ENCODE data around the gene ELANE.
"Not testable (repeated sequence)": the region's sequence is repeated elsewhere in the genome, so short reads cannot be mapped to it uniquely, and the experiment has no call there.

ELANE gene

DNA sequence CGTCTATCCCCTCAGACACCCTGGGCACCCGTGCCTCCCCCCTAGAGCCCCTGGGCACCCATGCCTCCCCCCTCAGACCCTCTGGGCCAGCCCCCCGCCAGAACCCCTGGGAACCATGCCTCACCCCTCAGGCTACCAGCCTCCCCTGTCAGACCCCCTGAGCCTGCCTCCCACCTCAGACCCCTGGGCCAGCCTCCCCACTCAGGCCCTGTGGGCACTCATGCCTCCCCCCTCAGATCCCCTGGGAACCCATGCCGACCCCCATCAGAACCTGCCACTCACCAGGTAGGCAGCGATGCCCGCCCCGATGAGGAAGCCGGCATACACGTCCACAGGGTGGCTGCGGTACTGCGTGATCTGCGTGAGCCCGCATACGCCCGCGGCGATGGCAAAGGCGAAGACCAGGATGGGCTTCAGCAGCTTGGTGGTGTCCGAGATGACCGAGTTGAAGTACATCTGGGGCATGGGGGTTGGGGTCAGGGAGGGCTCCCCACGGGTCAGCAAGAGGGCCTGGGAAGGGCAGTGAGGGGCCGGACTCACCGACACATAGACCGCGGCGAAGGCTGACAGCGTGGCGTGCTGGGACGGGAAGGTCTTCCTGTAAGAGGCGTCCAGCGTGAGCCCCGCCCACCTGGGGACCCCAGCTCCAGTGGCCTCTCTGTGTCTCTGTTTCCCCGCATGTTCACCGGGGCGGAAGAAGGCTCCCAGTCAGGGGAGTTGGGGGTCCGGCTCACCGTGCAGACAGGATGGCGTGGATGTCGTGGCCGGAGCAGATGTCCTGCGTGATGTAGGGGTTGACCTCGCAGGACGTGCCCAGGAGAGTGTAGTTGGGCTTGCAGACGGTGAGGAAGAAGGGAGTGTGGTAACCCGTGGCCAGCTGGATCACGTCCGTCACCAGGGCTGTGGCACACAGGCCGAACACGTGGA lies 37.7 kb upstream of the ELANE start:
- DNase-seq (ENCODE audit: low read depth in 3 of 3): no peak

DNA sequence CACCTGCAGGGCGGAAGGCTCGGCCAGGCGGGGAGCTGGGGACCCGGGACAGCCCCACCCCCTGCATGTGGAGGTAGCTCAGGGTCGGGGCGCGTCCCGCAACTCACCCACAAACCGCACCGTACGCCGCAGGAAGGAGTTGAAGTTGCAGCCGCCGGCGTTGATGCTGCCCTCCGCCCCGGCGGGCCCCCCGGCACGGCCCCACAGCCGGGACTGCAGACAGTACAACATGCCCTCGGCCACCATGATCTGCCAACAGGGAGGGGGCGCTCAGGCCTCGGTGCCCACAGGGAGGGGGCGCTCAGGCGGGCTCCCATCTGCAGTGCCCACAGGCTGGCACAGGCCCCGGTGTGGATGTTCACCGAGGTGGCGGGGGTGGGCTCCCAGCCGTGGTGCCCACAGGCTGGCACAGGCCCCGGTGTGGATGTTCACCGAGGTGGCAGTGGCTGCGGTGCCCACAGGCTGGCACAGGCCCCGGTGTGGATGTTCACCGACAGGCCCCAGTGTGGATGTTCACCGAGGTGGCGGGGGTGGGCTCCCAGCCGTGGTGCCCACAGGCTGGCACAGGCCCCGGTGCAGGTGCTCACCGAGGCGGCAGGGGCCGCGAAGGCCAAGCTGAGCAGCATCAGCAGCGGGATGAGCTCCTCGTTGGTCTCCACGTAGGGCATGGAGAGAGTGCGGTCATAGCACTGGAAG lies 36.9 kb upstream of the ELANE start:
- DNase-seq (ENCODE audit: low read depth in 3 of 3): no peak

GRCh38 chr19:815775-816499 lies 36.2 kb upstream of the ELANE start:
- DNase-seq (ENCODE audit: low read depth in 3 of 3): no peak

- DNase-seq (ENCODE audit: low read depth in 3 of 3): no peak
Observed at GRCh38 chr19:816500-816857, 35.6 kb upstream of the ELANE start.

GRCh38 chr19:820212-820611 lies 31.9 kb upstream of the ELANE start:
- DNase-seq (ENCODE audit: low read depth in 3 of 3): not testable (repeated sequence)

GRCh38 chr19:821231-821824 lies 30.8 kb upstream of the ELANE start:
- no peak for DNase-seq (ENCODE audit: low read depth in 3 of 3)

GRCh38 chr19:821825-822503 lies 30.1 kb upstream of the ELANE start, which contains the start of gene PLPPR3:
Gene PLPPR3 (minus strand): TSS chr19:821955. CDS start chr19:821559, 396 bp downstream.
- no peak for DNase-seq (ENCODE audit: low read depth in 3 of 3)

DNA sequence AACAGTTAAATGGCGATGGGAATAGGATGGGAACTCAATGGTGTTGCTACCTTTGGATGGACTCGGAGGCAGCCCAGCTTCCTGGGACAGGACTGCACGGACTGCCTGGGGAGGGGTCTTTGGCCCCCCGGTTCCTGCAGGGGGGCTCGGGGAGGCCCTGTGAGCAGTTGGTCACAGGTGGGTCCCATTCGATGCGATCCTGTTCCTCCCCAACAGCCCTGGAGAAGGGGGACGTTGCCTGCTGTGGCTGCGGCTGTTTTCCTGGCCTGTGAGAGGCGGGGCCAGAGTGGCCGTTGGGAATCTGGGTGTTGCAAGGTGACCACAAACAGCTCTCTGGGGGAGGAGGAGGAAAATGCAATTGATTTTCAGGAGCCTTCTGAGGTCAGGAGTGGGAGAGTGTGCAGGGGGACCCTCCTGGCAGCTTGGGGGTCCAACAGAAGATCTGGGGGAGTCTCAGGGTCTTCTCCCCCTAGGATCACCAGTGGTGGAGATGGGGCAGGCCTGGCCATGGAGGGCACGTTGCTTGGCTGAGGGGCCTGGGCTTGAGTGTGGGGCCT lies 28.5 kb upstream of the ELANE start:
- DNase-seq (ENCODE audit: low read depth in 3 of 3): no peak

DNA sequence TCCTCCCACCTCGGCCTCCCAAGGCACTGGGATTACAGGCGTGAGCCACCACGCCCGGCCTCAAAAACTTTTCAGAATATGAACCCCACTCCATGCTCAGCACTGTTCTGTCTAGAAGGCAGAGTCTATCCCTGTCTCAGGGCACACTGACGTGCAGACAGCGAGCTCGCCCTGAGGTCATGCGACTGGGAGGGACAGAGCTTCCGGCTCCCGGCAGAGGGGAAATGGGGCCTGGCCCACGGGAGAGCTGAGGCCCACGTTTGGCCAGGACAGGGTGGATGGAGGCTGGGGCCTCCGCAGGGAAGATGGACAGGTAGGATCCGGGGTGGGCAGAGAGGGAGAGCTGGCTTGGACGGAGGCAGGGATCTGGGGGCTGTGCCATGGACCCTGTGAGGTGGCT lies 27.2 kb upstream of the ELANE start:
- no peak for DNase-seq (ENCODE audit: low read depth in 3 of 3)

DNA sequence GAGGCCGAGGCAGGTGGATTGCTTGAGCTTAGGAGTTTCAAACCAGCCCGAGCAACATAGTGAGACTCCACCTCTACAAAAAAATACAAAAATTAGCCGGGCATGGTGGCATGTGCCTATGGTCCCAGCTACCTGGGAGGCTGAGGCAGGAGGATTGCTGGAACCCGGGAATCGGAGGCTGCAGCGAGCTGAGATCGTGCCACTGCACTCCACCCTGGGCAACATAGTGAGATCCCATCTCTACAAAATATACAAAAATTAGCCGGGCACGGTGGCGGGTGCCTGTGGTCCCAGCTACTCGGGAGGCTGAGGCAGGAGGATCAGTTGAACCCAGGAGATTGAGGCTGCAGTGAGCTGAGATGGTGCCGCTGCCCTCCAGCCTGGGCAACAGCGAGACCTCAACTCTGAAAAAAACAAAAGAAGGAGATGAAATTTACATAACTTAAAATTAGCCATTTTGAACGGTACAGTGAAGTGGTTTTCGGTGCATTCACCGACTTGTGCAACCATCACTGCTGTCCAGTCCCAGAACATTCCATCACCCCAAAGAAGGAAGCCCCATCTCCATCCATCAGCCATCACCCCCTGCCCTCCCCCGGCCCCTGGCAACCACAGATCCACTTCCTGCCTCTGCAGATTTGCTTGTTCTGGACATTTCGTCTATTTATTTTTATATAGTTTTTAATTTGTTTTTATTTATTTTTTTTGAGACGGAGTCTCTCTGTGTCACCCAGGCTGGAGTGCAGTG lies 26.0 kb upstream of the ELANE start:
- no peak for DNase-seq (ENCODE audit: low read depth in 3 of 3)

GRCh38 chr19:827314-827709 lies 24.8 kb upstream of the ELANE start:
- no peak for DNase-seq (ENCODE audit: low read depth in 3 of 3)

GRCh38 chr19:827710-828321 lies 24.3 kb upstream of the ELANE start, which contains the start of gene AZU1:
Gene AZU1 (plus strand): TSS chr19:827837. CDS start chr19:827847, 10 bp downstream.
- DNase-seq (ENCODE audit: low read depth in 3 of 3): no peak

GRCh38 chr19:829129-829758 lies 22.9 kb upstream of the ELANE start:
- DNase-seq (ENCODE audit: low read depth in 3 of 3): no peak

DNA sequence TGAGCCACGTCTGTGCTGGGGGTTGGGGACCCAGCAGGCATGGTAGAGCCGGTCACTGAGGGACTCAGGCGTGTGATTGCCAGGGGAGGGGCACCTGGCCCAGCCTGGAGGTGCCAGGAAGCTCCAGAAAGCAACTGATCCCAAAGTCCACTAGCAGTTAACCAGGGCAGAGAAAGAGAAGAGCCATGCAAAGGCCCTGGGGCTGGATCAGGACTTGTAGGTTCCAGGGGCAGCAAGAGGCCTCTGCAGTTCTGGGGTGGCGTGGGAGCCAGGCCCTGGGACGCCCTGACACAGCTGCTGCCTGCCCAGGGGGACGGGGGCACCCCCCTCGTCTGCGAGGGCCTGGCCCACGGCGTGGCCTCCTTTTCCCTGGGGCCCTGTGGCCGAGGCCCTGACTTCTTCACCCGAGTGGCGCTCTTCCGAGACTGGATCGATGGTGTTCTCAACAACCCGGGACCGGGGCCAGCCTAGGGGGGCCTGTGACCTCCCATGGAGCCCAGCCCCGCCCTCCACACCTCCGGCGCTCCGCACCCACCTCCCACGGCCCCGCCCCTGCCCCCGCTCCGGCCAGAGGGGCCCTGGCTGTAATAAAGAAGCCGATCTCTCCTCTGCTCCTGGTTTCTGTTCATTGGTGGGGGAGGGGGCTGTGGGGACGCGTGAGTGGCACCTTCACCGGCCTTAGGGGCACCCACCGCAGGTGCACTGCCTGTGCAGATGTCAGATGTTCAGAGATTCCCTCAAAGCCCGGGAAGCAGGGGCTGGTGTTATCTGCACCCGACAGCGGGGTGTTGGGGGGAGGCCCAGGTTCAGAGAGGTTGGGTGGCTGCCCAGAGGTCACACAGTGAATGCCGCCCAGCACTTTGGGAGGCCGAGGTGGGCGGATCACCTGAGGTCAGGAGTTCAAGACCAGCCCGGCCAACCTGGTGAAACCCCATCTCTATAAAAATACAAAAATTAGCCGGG lies 20.4 kb upstream of the ELANE start:
- no peak for DNase-seq (ENCODE audit: low read depth in 3 of 3)

- DNase-seq (ENCODE audit: low read depth in 3 of 3): no peak
Observed at GRCh38 chr19:834216-834615, 17.9 kb upstream of the ELANE start.

DNA sequence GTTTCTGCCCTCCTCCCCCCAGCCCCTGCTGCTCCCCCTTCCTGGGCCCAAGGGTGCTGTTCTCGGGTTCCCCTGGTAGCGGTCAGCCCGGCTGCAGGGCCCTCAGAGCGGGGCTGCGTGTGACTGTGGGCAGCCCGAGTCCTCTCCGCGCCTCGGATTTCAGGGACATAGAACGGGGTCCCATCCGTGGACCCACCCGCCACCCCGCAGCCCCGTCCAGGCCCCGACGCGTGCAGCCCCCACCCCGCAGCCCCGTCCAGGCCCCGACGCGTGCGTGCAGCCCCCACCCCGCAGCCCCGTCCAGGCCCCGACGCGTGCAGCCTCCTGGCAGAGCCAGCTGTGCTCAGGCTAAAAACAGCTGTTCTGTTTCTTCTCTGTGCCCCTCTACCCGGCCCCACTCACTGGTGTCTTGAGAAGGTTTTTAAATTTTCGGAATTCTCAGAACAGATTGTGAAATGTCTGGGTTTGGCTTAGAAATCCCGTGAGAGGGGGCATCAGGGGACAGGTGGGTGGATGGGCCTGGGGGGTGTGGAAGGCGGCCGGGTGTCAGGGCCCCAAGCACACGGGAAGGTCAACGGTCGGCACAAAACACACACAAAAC lies 16.8 kb upstream of the ELANE start:
- no peak for DNase-seq (ENCODE audit: low read depth in 3 of 3)

GRCh38 chr19:840519-841206 lies 11.4 kb upstream of the ELANE start, which contains the start of gene PRTN3:
Gene PRTN3 (plus strand): TSS chr19:840999. CDS start chr19:841009, 10 bp downstream.
- DNase-seq (ENCODE audit: low read depth in 3 of 3): no peak

Data from stimulated activated CD4-positive, alpha-beta T cell treated with anti-CD3 and anti-CD28 coated beads, TNF-alpha, amount 100 ng/mL, for 24 hours (primary cell).